ENCODE results near the gene SLC2A4.

The SLC2A4 gene

DNA sequence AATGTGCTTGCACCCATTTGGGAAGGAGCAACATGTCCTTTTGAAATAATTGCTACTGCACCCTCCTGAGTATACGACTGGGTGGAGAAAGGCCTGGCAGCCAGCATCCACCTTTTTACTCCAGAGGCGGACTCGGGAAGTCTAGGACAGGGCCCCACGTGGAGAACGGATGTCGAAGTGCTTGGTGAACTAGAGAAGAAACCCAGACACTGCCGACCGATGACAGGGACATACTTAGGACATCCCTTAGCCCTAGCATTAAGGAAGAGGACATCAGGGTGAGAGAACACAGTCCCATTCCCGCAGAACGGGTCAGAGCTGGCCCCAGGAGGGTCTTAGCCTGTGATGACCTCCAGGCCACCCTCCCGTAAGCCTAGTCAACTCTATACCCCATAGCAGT, 9.2 kb downstream of the SLC2A4 start:
- DNase-seq: no peak
- H3K27ac ChIP-seq (ENCODE audit: insufficient read depth, low read length, poor library complexity, severe bottlenecking): no peak overlapping the region
- peaks cover 15% of the 10 kb centered on the region for H3K4me1 ChIP-seq (ENCODE audit: control insufficient read depth, insufficient read depth, low read length, poor library complexity, severe bottlenecking)
- no peaks in the 10 kb centered on the region for H3K27me3 ChIP-seq (replicated peaks; ENCODE audit: control insufficient read depth, insufficient read depth, low read length, poor library complexity, severe bottlenecking)
- no peaks in the 10 kb centered on the region for H3K9me3 ChIP-seq (ENCODE audit: control insufficient read depth, low read length)
- H3K4me3 ChIP-seq (ENCODE audit: insufficient read depth, low read depth, low read length, poor library complexity, severe bottlenecking): no peak overlapping the region
- no peaks in the 10 kb centered on the region for H3K36me3 ChIP-seq (ENCODE audit: control insufficient read depth, insufficient read depth, low read length)

DNA sequence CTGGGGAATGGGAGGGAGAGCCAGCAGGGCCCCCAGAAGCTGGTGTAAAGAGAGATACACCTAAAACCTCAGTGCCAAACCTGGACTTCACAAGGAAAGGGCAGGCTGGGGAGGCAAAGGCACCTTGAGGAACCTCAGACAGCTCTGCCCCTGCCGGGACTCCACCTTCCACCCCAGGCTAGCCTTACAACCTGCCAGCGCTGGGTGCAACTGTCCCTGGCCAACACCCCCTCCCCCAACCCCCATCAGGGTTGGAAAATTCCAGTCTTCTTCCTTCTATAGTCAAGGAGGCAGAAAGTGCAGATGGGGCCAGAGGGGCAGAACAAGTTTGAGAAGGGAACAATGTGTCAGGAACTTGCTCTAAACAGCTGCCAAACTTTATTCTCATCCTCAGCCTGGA, 10.7 kb downstream of the SLC2A4 start:
- Histone ChIP-seq H3K27ac (ENCODE audit: insufficient read depth, low read length, poor library complexity, severe bottlenecking) (no peak overlapping the region), H3K4me1 (ENCODE audit: control insufficient read depth, insufficient read depth, low read length, poor library complexity, severe bottlenecking) (peaks cover 23% of the 10 kb centered on the region), H3K9me3 (ENCODE audit: control insufficient read depth, low read length) (no peaks in the 10 kb centered on the region), H3K4me3 (ENCODE audit: insufficient read depth, low read depth, low read length, poor library complexity, severe bottlenecking) (no peak overlapping the region), H3K36me3 (ENCODE audit: control insufficient read depth, insufficient read depth, low read length) (no peaks in the 10 kb centered on the region), H3K27me3 (replicated peaks; ENCODE audit: control insufficient read depth, insufficient read depth, low read length, poor library complexity, severe bottlenecking) (no peaks in the 10 kb centered on the region)
- no peak for DNase-seq

GRCh38 chr17:7292729-7293128, 11.2 kb downstream of the SLC2A4 start:
- no peak for DNase-seq
- Histone ChIP-seq H3K27ac (ENCODE audit: insufficient read depth, low read length, poor library complexity, severe bottlenecking) (no peak overlapping the region), H3K36me3 (ENCODE audit: control insufficient read depth, insufficient read depth, low read length) (no peaks in the 10 kb centered on the region), H3K27me3 (replicated peaks; ENCODE audit: control insufficient read depth, insufficient read depth, low read length, poor library complexity, severe bottlenecking) (no peaks in the 10 kb centered on the region), H3K9me3 (ENCODE audit: control insufficient read depth, low read length) (no peaks in the 10 kb centered on the region), H3K4me3 (ENCODE audit: insufficient read depth, low read depth, low read length, poor library complexity, severe bottlenecking) (no peak overlapping the region), H3K4me1 (ENCODE audit: control insufficient read depth, insufficient read depth, low read length, poor library complexity, severe bottlenecking) (peaks cover 23% of the 10 kb centered on the region)

GRCh38 chr17:7293159-7293558, 11.6 kb downstream of the SLC2A4 start:
- H3K36me3 ChIP-seq (ENCODE audit: control insufficient read depth, insufficient read depth, low read length): no peaks in the 10 kb centered on the region
- H3K27me3 ChIP-seq (replicated peaks; ENCODE audit: control insufficient read depth, insufficient read depth, low read length, poor library complexity, severe bottlenecking): no peaks in the 10 kb centered on the region
- peaks cover 23% of the 10 kb centered on the region for H3K4me1 ChIP-seq (ENCODE audit: control insufficient read depth, insufficient read depth, low read length, poor library complexity, severe bottlenecking)
- no peaks in the 10 kb centered on the region for H3K9me3 ChIP-seq (ENCODE audit: control insufficient read depth, low read length)
- no peak overlapping the region for H3K4me3 ChIP-seq (ENCODE audit: insufficient read depth, low read depth, low read length, poor library complexity, severe bottlenecking)
- DNase-seq: no peak
- H3K27ac ChIP-seq (ENCODE audit: insufficient read depth, low read length, poor library complexity, severe bottlenecking): no peak overlapping the region

- peak overlapping the region; percentile 17 for H3K4me3 ChIP-seq (ENCODE audit: insufficient read depth, low read depth, low read length, poor library complexity, severe bottlenecking)
- H3K27ac ChIP-seq (ENCODE audit: insufficient read depth, low read length, poor library complexity, severe bottlenecking): no peak overlapping the region
- peaks cover 23% of the 10 kb centered on the region for H3K4me1 ChIP-seq (ENCODE audit: control insufficient read depth, insufficient read depth, low read length, poor library complexity, severe bottlenecking)
- no peaks in the 10 kb centered on the region for H3K9me3 ChIP-seq (ENCODE audit: control insufficient read depth, low read length)
- DNase-seq: peak in 1 of 3 donors; percentile 30
- H3K36me3 ChIP-seq (ENCODE audit: control insufficient read depth, insufficient read depth, low read length): no peaks in the 10 kb centered on the region
- H3K27me3 ChIP-seq (replicated peaks; ENCODE audit: control insufficient read depth, insufficient read depth, low read length, poor library complexity, severe bottlenecking): no peaks in the 10 kb centered on the region
These were observed 12.5 kb downstream of the SLC2A4 start for GRCh38 chr17:7293816-7294613.

DNA sequence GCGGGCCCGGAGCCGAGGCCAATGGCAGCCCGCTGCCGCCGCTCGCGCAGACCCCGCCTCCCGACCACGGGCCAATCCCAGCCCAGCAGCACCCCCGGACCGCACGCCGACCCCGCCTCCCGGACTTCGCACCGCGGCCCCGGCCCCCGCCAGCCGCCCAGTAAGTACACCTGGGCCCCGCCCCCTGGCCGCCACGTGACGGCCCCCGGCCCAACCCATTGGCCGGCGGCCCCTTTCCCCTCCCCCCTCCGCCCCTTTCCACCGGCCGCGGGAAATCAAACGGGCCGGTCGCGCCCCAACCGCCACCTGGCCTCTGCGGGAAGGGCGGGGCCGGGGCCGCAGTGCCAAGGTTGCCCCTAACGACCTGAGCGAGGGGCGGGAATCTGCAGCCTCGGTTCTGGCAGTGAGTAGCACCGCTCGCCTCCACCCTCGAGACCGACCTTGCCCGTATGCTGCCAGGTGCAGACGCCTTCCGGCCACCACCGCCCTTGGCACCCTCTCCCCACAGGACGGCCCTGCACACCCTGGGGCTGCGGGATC, 13.2 kb downstream of the SLC2A4 start, which contains the start of gene YBX2:
Gene YBX2, minus strand, starts transcription at position 26 of the 540 bp plus-strand sequence. CDS start 139 bp downstream, outside the sequence.
- peaks cover 23% of the 10 kb centered on the region for H3K4me1 ChIP-seq (ENCODE audit: control insufficient read depth, insufficient read depth, low read length, poor library complexity, severe bottlenecking)
- no peak within 1 kb of the TSS for H3K27ac ChIP-seq (ENCODE audit: insufficient read depth, low read length, poor library complexity, severe bottlenecking)
- no peaks in the 10 kb centered on the region for H3K27me3 ChIP-seq (replicated peaks; ENCODE audit: control insufficient read depth, insufficient read depth, low read length, poor library complexity, severe bottlenecking)
- peak; percentile 63 to 72 (median 64) for DNase-seq
- no peaks in the 10 kb centered on the region for H3K9me3 ChIP-seq (ENCODE audit: control insufficient read depth, low read length)
- H3K4me3 ChIP-seq (ENCODE audit: insufficient read depth, low read depth, low read length, poor library complexity, severe bottlenecking): peak within 1 kb of the TSS; percentile 51
- no peaks in the 10 kb centered on the region for H3K36me3 ChIP-seq (ENCODE audit: control insufficient read depth, insufficient read depth, low read length)

DNA sequence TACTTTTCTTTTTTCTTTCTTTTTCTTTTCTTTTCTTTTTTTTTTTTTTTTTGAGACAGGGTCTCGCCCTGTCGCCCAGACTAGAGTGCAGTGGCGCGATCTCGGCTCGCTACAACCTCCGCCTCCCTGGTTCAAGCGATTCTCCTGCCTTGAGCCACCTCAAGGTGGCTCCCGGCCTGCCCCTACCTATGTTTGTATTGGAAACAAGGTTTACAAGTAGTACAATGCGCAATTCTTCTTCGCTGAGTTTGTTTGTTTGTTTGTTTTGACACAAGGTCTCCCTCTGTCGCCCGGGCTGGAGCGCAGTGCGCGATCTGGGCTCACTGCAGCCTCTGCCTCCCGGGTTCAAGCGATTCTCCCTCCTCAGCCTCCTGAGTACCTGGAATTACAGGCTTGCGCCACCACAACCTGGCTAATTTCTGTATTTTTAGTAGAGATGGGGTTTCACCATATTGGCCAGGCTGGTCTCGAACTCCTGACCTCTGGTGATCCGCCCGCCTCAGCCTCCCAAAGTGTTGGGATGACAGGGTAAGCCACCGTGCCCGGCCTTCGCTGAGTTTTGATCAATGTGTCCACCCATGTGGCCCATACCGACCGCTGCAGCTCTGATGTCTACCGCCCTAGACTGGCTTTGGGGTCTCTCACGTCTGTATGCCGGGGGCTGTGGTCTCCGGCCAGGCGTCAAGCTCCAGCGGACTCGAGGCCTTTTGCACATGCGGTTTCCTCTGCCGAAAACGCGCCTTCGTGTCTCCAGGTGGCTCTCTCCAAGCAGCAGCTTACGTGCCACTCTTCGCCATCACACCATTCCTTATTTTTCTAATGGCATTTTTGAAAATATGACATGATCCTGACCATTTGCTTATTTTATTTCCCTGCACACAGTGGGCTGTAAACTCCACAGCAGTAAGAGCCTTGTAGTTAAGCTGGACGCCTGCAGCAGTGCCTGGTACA, 14.0 kb downstream of the SLC2A4 start:
- no peak for DNase-seq
- Histone ChIP-seq H3K4me3 (ENCODE audit: insufficient read depth, low read depth, low read length, poor library complexity, severe bottlenecking) (peak overlapping the region; percentile 51), H3K27me3 (replicated peaks; ENCODE audit: control insufficient read depth, insufficient read depth, low read length, poor library complexity, severe bottlenecking) (no peaks in the 10 kb centered on the region), H3K4me1 (ENCODE audit: control insufficient read depth, insufficient read depth, low read length, poor library complexity, severe bottlenecking) (peaks cover 23% of the 10 kb centered on the region), H3K36me3 (ENCODE audit: control insufficient read depth, insufficient read depth, low read length) (no peaks in the 10 kb centered on the region), H3K9me3 (ENCODE audit: control insufficient read depth, low read length) (no peaks in the 10 kb centered on the region), H3K27ac (ENCODE audit: insufficient read depth, low read length, poor library complexity, severe bottlenecking) (no peak overlapping the region)

GRCh38 chr17:7296189-7296861, 14.8 kb downstream of the SLC2A4 start:
- Histone ChIP-seq H3K27me3 (replicated peaks; ENCODE audit: control insufficient read depth, insufficient read depth, low read length, poor library complexity, severe bottlenecking) (no peaks in the 10 kb centered on the region), H3K27ac (ENCODE audit: insufficient read depth, low read length, poor library complexity, severe bottlenecking) (no peak overlapping the region), H3K9me3 (ENCODE audit: control insufficient read depth, low read length) (no peaks in the 10 kb centered on the region), H3K36me3 (ENCODE audit: control insufficient read depth, insufficient read depth, low read length) (no peaks in the 10 kb centered on the region), H3K4me3 (ENCODE audit: insufficient read depth, low read depth, low read length, poor library complexity, severe bottlenecking) (peak overlapping the region; percentile 25), H3K4me1 (ENCODE audit: control insufficient read depth, insufficient read depth, low read length, poor library complexity, severe bottlenecking) (peaks cover 23% of the 10 kb centered on the region)
- DNase-seq: peak; percentile 44 to 57 (median 45)

- H3K36me3 ChIP-seq (ENCODE audit: control insufficient read depth, insufficient read depth, low read length): peaks cover 1% of the 10 kb centered on the region
- no peaks in the 10 kb centered on the region for H3K27me3 ChIP-seq (replicated peaks; ENCODE audit: control insufficient read depth, insufficient read depth, low read length, poor library complexity, severe bottlenecking)
- no peak overlapping the region for H3K4me3 ChIP-seq (ENCODE audit: insufficient read depth, low read depth, low read length, poor library complexity, severe bottlenecking)
- no peak for DNase-seq
- no peak overlapping the region for H3K27ac ChIP-seq (ENCODE audit: insufficient read depth, low read length, poor library complexity, severe bottlenecking)
- no peaks in the 10 kb centered on the region for H3K9me3 ChIP-seq (ENCODE audit: control insufficient read depth, low read length)
- peaks cover 1% of the 10 kb centered on the region for H3K4me1 ChIP-seq (ENCODE audit: control insufficient read depth, insufficient read depth, low read length, poor library complexity, severe bottlenecking)
These were observed 22.7 kb downstream of the SLC2A4 start for GRCh38 chr17:7304179-7304578.

Data from effector memory CD4-positive, alpha-beta T cell (primary cell).